ENCODE results near the gene METTL27. TPM values are rescaled to one million over a fixed set of nuclear protein-coding genes. Genes with fewer than 3 reads are reported as not detected.
"Not testable (repeated sequence)": the region's sequence is repeated elsewhere in the genome, so short reads cannot be mapped to it uniquely, and the experiment has no call there.

Gene METTL27
- total and polyA plus RNA-seq, 2 experiments from 2014 or later, result 10.1 to 11.0 TPM

DNA sequence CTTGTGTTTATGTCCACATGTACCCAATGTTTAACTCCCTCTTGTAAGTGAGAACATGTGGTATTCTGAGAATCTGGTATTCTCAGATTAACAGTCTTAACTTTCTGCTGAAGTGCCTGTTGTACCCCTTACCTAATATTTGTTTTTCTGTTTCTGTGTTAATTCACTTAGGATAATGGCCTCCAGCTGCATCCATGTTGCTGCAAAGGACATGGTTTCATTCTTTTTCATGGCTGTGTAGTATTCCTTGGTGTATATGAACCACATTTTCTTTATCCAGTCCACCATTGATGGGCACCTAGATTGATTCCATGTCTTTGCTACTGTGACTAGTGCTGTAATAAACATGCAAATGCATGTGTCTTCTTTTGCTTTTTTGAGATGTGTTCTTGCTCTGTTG lies 47.1 kb downstream of the METTL27 start:
- not testable (repeated sequence) for ATAC-seq; H3K4me3 Mint-ChIP-seq; H3K4me1 Mint-ChIP-seq; DNase-seq (ENCODE audit: low spot score); H3K27ac Mint-ChIP-seq; H2AFZ ChIP-seq; H3F3A ChIP-seq (replicated peaks; ENCODE audit: low read depth); H3K27me3 Mint-ChIP-seq (ENCODE audit: insufficient read depth, low read depth, poor library complexity); H3K27me3 ChIP-seq (ENCODE audit: insufficient read depth); H3K27ac ChIP-seq (ENCODE audit: low read depth); H3K36me3 Mint-ChIP-seq (ENCODE audit: low read depth); H3K9me2 ChIP-seq (ENCODE audit: insufficient read depth); H3K36me3 ChIP-seq (ENCODE audit: insufficient read depth); H3K4me3 ChIP-seq; H3K4me2 ChIP-seq; H3K79me2 ChIP-seq (replicated peaks; ENCODE audit: insufficient read depth); H3K4me1 ChIP-seq (ENCODE audit: insufficient read depth); H4K20me1 ChIP-seq (replicated peaks; ENCODE audit: insufficient read depth)
- peaks cover 17% of the 10 kb centered on the region; the same call in 2 of the 3 replicates for H3K9me3 Mint-ChIP-seq

- H3K9me3 Mint-ChIP-seq; H4K20me1 ChIP-seq (replicated peaks; ENCODE audit: insufficient read depth); H3K27ac ChIP-seq (ENCODE audit: low read depth); DNase-seq (ENCODE audit: low spot score); H3K4me3 Mint-ChIP-seq; H3K4me1 ChIP-seq (ENCODE audit: insufficient read depth); H3K27ac Mint-ChIP-seq; ATAC-seq; H3K4me3 ChIP-seq; H3K27me3 ChIP-seq (ENCODE audit: insufficient read depth); H3K36me3 ChIP-seq (ENCODE audit: insufficient read depth); H3F3A ChIP-seq (replicated peaks; ENCODE audit: low read depth); H3K36me3 Mint-ChIP-seq (ENCODE audit: low read depth); H3K4me1 Mint-ChIP-seq; H3K79me2 ChIP-seq (replicated peaks; ENCODE audit: insufficient read depth); H3K27me3 Mint-ChIP-seq (ENCODE audit: insufficient read depth, low read depth, poor library complexity); H3K4me2 ChIP-seq; H2AFZ ChIP-seq; H3K9me2 ChIP-seq (ENCODE audit: insufficient read depth): not testable (repeated sequence)
Measured at GRCh38 chr7:73791170-73791690, 51.1 kb downstream of the METTL27 start.

GRCh38 chr7:73789051-73789450 lies 53.3 kb downstream of the METTL27 start:
- H3K27ac Mint-ChIP-seq, result no peak overlapping the region
- no peak overlapping the region for H3K4me3 Mint-ChIP-seq
- H3K36me3 Mint-ChIP-seq (ENCODE audit: low read depth), result no peaks in the 10 kb centered on the region

DNA sequence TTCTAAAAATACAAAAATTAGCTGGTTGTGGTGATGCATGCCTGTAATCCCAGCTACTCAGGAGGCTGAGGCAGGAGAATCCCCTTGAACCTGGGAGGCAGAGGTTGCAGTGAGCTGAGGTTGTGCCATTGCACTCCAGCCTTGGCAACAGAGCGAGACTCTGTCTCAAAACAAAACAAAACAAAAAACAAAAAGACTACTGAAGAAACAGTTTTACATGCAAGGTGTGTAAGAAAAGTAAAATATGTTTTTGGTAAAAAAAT lies 54.6 kb downstream of the METTL27 start:
- not testable (repeated sequence) for H3K27ac Mint-ChIP-seq; H3K36me3 ChIP-seq (ENCODE audit: insufficient read depth); H3K27ac ChIP-seq (ENCODE audit: low read depth); H3K36me3 Mint-ChIP-seq (ENCODE audit: low read depth); ATAC-seq; H3K9me2 ChIP-seq (ENCODE audit: insufficient read depth); H3K4me1 ChIP-seq (ENCODE audit: insufficient read depth); H3K27me3 Mint-ChIP-seq (ENCODE audit: insufficient read depth, low read depth, poor library complexity); H3K4me3 Mint-ChIP-seq; DNase-seq (ENCODE audit: low spot score); H3F3A ChIP-seq (replicated peaks; ENCODE audit: low read depth); H3K79me2 ChIP-seq (replicated peaks; ENCODE audit: insufficient read depth); H3K9me3 Mint-ChIP-seq; H2AFZ ChIP-seq; H4K20me1 ChIP-seq (replicated peaks; ENCODE audit: insufficient read depth); H3K4me3 ChIP-seq; H3K27me3 ChIP-seq (ENCODE audit: insufficient read depth); H3K4me2 ChIP-seq; H3K4me1 Mint-ChIP-seq

More at GRCh38 chr7:73789051-73789450, 53.3 kb downstream of the METTL27 start:
- no peak overlapping the region for H2AFZ ChIP-seq
- H3K27me3 ChIP-seq (ENCODE audit: insufficient read depth), result no peaks in the 10 kb centered on the region
- H3K27me3 Mint-ChIP-seq (ENCODE audit: insufficient read depth, low read depth, poor library complexity), result peaks cover 6% of the 10 kb centered on the region
- no peak for DNase-seq (ENCODE audit: low spot score)
- no peaks in the 10 kb centered on the region for H3F3A ChIP-seq (replicated peaks; ENCODE audit: low read depth)
- no peak overlapping the region for H3K4me3 ChIP-seq
- H4K20me1 ChIP-seq (replicated peaks; ENCODE audit: insufficient read depth), result no peaks in the 10 kb centered on the region
- no peaks in the 10 kb centered on the region for H3K9me2 ChIP-seq (ENCODE audit: insufficient read depth)
- H3K4me1 Mint-ChIP-seq, result no peaks in the 10 kb centered on the region
- TF ChIP-seq EZH2phosphoT487 (IDR thresholded peaks at IDR 0.05; ENCODE audit: unreplicated experiment) (no peak), EZH2 (IDR thresholded peaks at IDR 0.05; ENCODE audit: low read depth, unreplicated experiment) (no peak), POLR2AphosphoS5 (IDR thresholded peaks at IDR 0.05; ENCODE audit: low read depth) (no peak), ZNF331 (CRISPR knock-in tag; IDR thresholded peaks at IDR 0.05; ENCODE audit: low read depth) (no peak)
- TF ChIP-seq, protein P1, sequence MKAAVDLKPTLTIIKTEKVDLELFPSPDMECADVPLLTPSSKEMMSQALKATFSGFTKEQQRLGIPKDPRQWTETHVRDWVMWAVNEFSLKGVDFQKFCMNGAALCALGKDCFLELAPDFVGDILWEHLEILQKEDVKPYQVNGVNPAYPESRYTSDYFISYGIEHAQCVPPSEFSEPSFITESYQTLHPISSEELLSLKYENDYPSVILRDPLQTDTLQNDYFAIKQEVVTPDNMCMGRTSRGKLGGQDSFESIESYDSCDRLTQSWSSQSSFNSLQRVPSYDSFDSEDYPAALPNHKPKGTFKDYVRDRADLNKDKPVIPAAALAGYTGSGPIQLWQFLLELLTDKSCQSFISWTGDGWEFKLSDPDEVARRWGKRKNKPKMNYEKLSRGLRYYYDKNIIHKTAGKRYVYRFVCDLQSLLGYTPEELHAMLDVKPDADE (IDR thresholded peaks at IDR 0.05), result no peak
- H3K4me1 ChIP-seq (ENCODE audit: insufficient read depth), result no peaks in the 10 kb centered on the region
- ATAC-seq, result no peak
- H3K79me2 ChIP-seq (replicated peaks; ENCODE audit: insufficient read depth), result no peaks in the 10 kb centered on the region
- H3K36me3 ChIP-seq (ENCODE audit: insufficient read depth), result no peaks in the 10 kb centered on the region
- H3K27ac ChIP-seq (ENCODE audit: low read depth), result no peak overlapping the region
- H3K4me2 ChIP-seq, result no peak overlapping the region
- H3K9me3 Mint-ChIP-seq, result peaks cover 5% of the 10 kb centered on the region; the same call in 1 of the 3 replicates
